ENCODE data around the gene RCBTB1.
"Not testable (repeated sequence)": the region's sequence is repeated elsewhere in the genome, so short reads cannot be mapped to it uniquely, and the experiment has no call there.

RCBTB1 gene

GRCh38 chr13:49604570-49604969 is 19.2 kb upstream of the RCBTB1 start:
- no peak overlapping the region for H3K9ac ChIP-seq (ENCODE audit: low read length in 5 of 5)
- H3K4me3 ChIP-seq (ENCODE audit: low read depth in 1 of 5, low read length in 5 of 5) = no peak overlapping the region

GRCh38 chr13:49602615-49603014 is 17.3 kb upstream of the RCBTB1 start:
- H3K27ac ChIP-seq (ENCODE audit: low read depth, low read length); H3K4me1 ChIP-seq (ENCODE audit: control insufficient read depth in 5 of 5, insufficient read depth in 5 of 5, low read length in 5 of 5); H3K4me3 ChIP-seq (ENCODE audit: low read depth in 1 of 5, low read length in 5 of 5); H3K36me3 ChIP-seq (ENCODE audit: control insufficient read depth in 5 of 5, insufficient read depth in 5 of 5, low read length in 5 of 5); H3K27me3 ChIP-seq (ENCODE audit: control insufficient read depth in 5 of 5, insufficient read depth in 4 of 5, low read length in 5 of 5); H3K9ac ChIP-seq (ENCODE audit: low read length in 5 of 5); H3K9me3 ChIP-seq (ENCODE audit: control insufficient read depth in 5 of 5, low read length in 5 of 5): not testable (repeated sequence)

More at GRCh38 chr13:49604570-49604969, 19.2 kb upstream of the RCBTB1 start:
- Histone ChIP-seq H3K27ac (ENCODE audit: low read depth, low read length) (no peak overlapping the region), H3K36me3 (ENCODE audit: control insufficient read depth in 5 of 5, insufficient read depth in 5 of 5, low read length in 5 of 5) (no peaks in the 10 kb centered on the region), H3K9me3 (ENCODE audit: control insufficient read depth in 5 of 5, low read length in 5 of 5) (no peaks in the 10 kb centered on the region), H3K4me1 (ENCODE audit: control insufficient read depth in 5 of 5, insufficient read depth in 5 of 5, low read length in 5 of 5) (peaks cover 0 to 6% (median 5%) of the 10 kb centered on the region in 5 donors), H3K27me3 (ENCODE audit: control insufficient read depth in 5 of 5, insufficient read depth in 4 of 5, low read length in 5 of 5) (no peaks in the 10 kb centered on the region)

GRCh38 chr13:49602005-49602404 is 16.6 kb upstream of the RCBTB1 start:
- Histone ChIP-seq H3K9me3 (ENCODE audit: control insufficient read depth in 5 of 5, low read length in 5 of 5) (no peaks in the 10 kb centered on the region), H3K4me3 (ENCODE audit: low read depth in 1 of 5, low read length in 5 of 5) (no peak overlapping the region), H3K36me3 (ENCODE audit: control insufficient read depth in 5 of 5, insufficient read depth in 5 of 5, low read length in 5 of 5) (no peaks in the 10 kb centered on the region), H3K27ac (ENCODE audit: low read depth, low read length) (no peak overlapping the region), H3K27me3 (ENCODE audit: control insufficient read depth in 5 of 5, insufficient read depth in 4 of 5, low read length in 5 of 5) (no peaks in the 10 kb centered on the region), H3K4me1 (ENCODE audit: control insufficient read depth in 5 of 5, insufficient read depth in 5 of 5, low read length in 5 of 5) (peaks cover 0 to 6% (median 5%) of the 10 kb centered on the region in 5 donors), H3K9ac (ENCODE audit: low read length in 5 of 5) (no peak overlapping the region)

GRCh38 chr13:49597043-49597641 is 11.8 kb upstream of the RCBTB1 start:
- Histone ChIP-seq H3K27ac (ENCODE audit: low read depth, low read length) (no peak overlapping the region), H3K4me3 (ENCODE audit: low read depth in 1 of 5, low read length in 5 of 5) (no peak overlapping the region), H3K9ac (ENCODE audit: low read length in 5 of 5) (no peak overlapping the region)

GRCh38 chr13:49596221-49596620 is 10.9 kb upstream of the RCBTB1 start:
- Histone ChIP-seq H3K27ac (ENCODE audit: low read depth, low read length) (no peak overlapping the region), H3K36me3 (ENCODE audit: control insufficient read depth in 5 of 5, insufficient read depth in 5 of 5, low read length in 5 of 5) (no peaks in the 10 kb centered on the region), H3K4me3 (ENCODE audit: low read depth in 1 of 5, low read length in 5 of 5) (no peak overlapping the region), H3K27me3 (ENCODE audit: control insufficient read depth in 5 of 5, insufficient read depth in 4 of 5, low read length in 5 of 5) (no peaks in the 10 kb centered on the region), H3K4me1 (ENCODE audit: control insufficient read depth in 5 of 5, insufficient read depth in 5 of 5, low read length in 5 of 5) (no peaks in the 10 kb centered on the region), H3K9me3 (ENCODE audit: control insufficient read depth in 5 of 5, low read length in 5 of 5) (no peaks in the 10 kb centered on the region), H3K9ac (ENCODE audit: low read length in 5 of 5) (no peak overlapping the region)

More at GRCh38 chr13:49597043-49597641, 11.8 kb upstream of the RCBTB1 start:
- Histone ChIP-seq H3K27me3 (ENCODE audit: control insufficient read depth in 5 of 5, insufficient read depth in 4 of 5, low read length in 5 of 5) (no peaks in the 10 kb centered on the region), H3K36me3 (ENCODE audit: control insufficient read depth in 5 of 5, insufficient read depth in 5 of 5, low read length in 5 of 5) (no peaks in the 10 kb centered on the region), H3K9me3 (ENCODE audit: control insufficient read depth in 5 of 5, low read length in 5 of 5) (no peaks in the 10 kb centered on the region), H3K4me1 (ENCODE audit: control insufficient read depth in 5 of 5, insufficient read depth in 5 of 5, low read length in 5 of 5) (no peaks in the 10 kb centered on the region)

GRCh38 chr13:49594576-49594975 is 9.2 kb upstream of the RCBTB1 start:
- no peaks in the 10 kb centered on the region for H3K27me3 ChIP-seq (ENCODE audit: control insufficient read depth in 5 of 5, insufficient read depth in 4 of 5, low read length in 5 of 5)
- no peak overlapping the region for H3K4me3 ChIP-seq (ENCODE audit: low read depth in 1 of 5, low read length in 5 of 5)
- H3K9ac ChIP-seq (ENCODE audit: low read length in 5 of 5) = no peak overlapping the region
- no peaks in the 10 kb centered on the region for H3K36me3 ChIP-seq (ENCODE audit: control insufficient read depth in 5 of 5, insufficient read depth in 5 of 5, low read length in 5 of 5)
- H3K4me1 ChIP-seq (ENCODE audit: control insufficient read depth in 5 of 5, insufficient read depth in 5 of 5, low read length in 5 of 5) = no peaks in the 10 kb centered on the region
- no peaks in the 10 kb centered on the region for H3K9me3 ChIP-seq (ENCODE audit: control insufficient read depth in 5 of 5, low read length in 5 of 5)
- H3K27ac ChIP-seq (ENCODE audit: low read depth, low read length) = no peak overlapping the region

- H3K9me3 ChIP-seq (ENCODE audit: control insufficient read depth in 5 of 5, low read length in 5 of 5); H3K4me1 ChIP-seq (ENCODE audit: control insufficient read depth in 5 of 5, insufficient read depth in 5 of 5, low read length in 5 of 5); H3K27me3 ChIP-seq (ENCODE audit: control insufficient read depth in 5 of 5, insufficient read depth in 4 of 5, low read length in 5 of 5); H3K4me3 ChIP-seq (ENCODE audit: low read depth in 1 of 5, low read length in 5 of 5); H3K27ac ChIP-seq (ENCODE audit: low read depth, low read length); H3K36me3 ChIP-seq (ENCODE audit: control insufficient read depth in 5 of 5, insufficient read depth in 5 of 5, low read length in 5 of 5); H3K9ac ChIP-seq (ENCODE audit: low read length in 5 of 5): not testable (repeated sequence)
These were observed 8.5 kb upstream of the RCBTB1 start for GRCh38 chr13:49593876-49594275.

- not testable (repeated sequence) for H3K27me3 ChIP-seq (ENCODE audit: control insufficient read depth in 5 of 5, insufficient read depth in 4 of 5, low read length in 5 of 5); H3K36me3 ChIP-seq (ENCODE audit: control insufficient read depth in 5 of 5, insufficient read depth in 5 of 5, low read length in 5 of 5); H3K4me1 ChIP-seq (ENCODE audit: control insufficient read depth in 5 of 5, insufficient read depth in 5 of 5, low read length in 5 of 5); H3K4me3 ChIP-seq (ENCODE audit: low read depth in 1 of 5, low read length in 5 of 5); H3K27ac ChIP-seq (ENCODE audit: low read depth, low read length); H3K9me3 ChIP-seq (ENCODE audit: control insufficient read depth in 5 of 5, low read length in 5 of 5); H3K9ac ChIP-seq (ENCODE audit: low read length in 5 of 5)
These were observed 5.4 kb upstream of the RCBTB1 start for GRCh38 chr13:49590714-49591113.

GRCh38 chr13:49587311-49587847 is 2.0 kb upstream of the RCBTB1 start:
- H3K9me3 ChIP-seq (ENCODE audit: control insufficient read depth in 5 of 5, low read length in 5 of 5) = no peaks in the 10 kb centered on the region
- no peak overlapping the region for H3K9ac ChIP-seq (ENCODE audit: low read length in 5 of 5)
- H3K27ac ChIP-seq (ENCODE audit: low read depth, low read length) = no peak overlapping the region
- H3K36me3 ChIP-seq (ENCODE audit: control insufficient read depth in 5 of 5, insufficient read depth in 5 of 5, low read length in 5 of 5) = no peaks in the 10 kb centered on the region
- peaks cover 3 to 21% (median 19%) of the 10 kb centered on the region in 5 donors for H3K4me1 ChIP-seq (ENCODE audit: control insufficient read depth in 5 of 5, insufficient read depth in 5 of 5, low read length in 5 of 5)
- no peaks in the 10 kb centered on the region for H3K27me3 ChIP-seq (ENCODE audit: control insufficient read depth in 5 of 5, insufficient read depth in 4 of 5, low read length in 5 of 5)
- no peak overlapping the region for H3K4me3 ChIP-seq (ENCODE audit: low read depth in 1 of 5, low read length in 5 of 5)

GRCh38 chr13:49586717-49587116 is 1.4 kb upstream of the RCBTB1 start:
- no peaks in the 10 kb centered on the region for H3K27me3 ChIP-seq (ENCODE audit: control insufficient read depth in 5 of 5, insufficient read depth in 4 of 5, low read length in 5 of 5)
- no peaks in the 10 kb centered on the region for H3K9me3 ChIP-seq (ENCODE audit: control insufficient read depth in 5 of 5, low read length in 5 of 5)
- H3K4me1 ChIP-seq (ENCODE audit: control insufficient read depth in 5 of 5, insufficient read depth in 5 of 5, low read length in 5 of 5) = peaks cover 3 to 21% (median 19%) of the 10 kb centered on the region in 5 donors
- no peak overlapping the region for H3K4me3 ChIP-seq (ENCODE audit: low read depth in 1 of 5, low read length in 5 of 5)
- H3K9ac ChIP-seq (ENCODE audit: low read length in 5 of 5) = no peak overlapping the region
- H3K27ac ChIP-seq (ENCODE audit: low read depth, low read length) = no peak overlapping the region
- peaks cover 0 to under 1% (median 0%) of the 10 kb centered on the region in 5 donors for H3K36me3 ChIP-seq (ENCODE audit: control insufficient read depth in 5 of 5, insufficient read depth in 5 of 5, low read length in 5 of 5)

Measured in subcutaneous abdominal adipose tissue (tissue), 5 donors.